ENCODE results near the gene SLC22A12.

DNA sequence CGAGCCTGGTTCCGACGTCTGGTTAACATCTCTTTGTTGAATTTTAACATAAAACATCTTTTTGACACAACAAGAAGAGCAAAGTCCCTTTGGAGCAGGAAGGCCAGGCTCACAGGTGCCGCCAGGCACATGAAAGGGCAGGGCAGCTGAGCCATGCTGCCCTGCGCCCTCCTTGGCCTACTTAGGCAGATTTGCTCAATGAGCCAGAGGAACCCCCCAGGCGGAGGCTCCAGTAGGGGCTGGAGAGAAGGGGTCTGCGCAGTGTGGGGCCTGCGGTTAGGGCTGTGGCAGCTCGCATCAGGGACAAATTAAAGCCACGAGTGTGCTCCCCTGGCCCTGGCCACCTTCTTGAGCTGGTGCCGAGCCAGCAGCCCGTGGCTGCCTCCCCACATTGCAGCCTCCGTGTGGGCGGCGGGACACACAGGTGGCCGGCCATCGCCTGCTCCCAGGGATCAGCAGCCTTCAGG lies 9.9 kb upstream of the SLC22A12 start:
- TF ChIP-seq, protein P1, sequence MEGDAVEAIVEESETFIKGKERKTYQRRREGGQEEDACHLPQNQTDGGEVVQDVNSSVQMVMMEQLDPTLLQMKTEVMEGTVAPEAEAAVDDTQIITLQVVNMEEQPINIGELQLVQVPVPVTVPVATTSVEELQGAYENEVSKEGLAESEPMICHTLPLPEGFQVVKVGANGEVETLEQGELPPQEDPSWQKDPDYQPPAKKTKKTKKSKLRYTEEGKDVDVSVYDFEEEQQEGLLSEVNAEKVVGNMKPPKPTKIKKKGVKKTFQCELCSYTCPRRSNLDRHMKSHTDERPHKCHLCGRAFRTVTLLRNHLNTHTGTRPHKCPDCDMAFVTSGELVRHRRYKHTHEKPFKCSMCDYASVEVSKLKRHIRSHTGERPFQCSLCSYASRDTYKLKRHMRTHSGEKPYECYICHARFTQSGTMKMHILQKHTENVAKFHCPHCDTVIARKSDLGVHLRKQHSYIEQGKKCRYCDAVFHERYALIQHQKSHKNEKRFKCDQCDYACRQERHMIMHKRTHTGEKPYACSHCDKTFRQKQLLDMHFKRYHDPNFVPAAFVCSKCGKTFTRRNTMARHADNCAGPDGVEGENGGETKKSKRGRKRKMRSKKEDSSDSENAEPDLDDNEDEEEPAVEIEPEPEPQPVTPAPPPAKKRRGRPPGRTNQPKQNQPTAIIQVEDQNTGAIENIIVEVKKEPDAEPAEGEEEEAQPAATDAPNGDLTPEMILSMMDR (IDR thresholded peaks at IDR 0.05; ENCODE audit: insufficient read depth, low read depth, low read length), result no peak
- no peak for TF ChIP-seq EZH2 (IDR thresholded peaks at IDR 0.05; ENCODE audit: insufficient read depth, low read length)
